NCI-H69 (cell line): ENCODE measurements around the gene ZNF646.

Experiments
- DNase-seq: peaks from one replicate; lab custom pipeline; 2025; lab: John Stamatoyannopoulos, UW

Gene ZNF646, protein sequence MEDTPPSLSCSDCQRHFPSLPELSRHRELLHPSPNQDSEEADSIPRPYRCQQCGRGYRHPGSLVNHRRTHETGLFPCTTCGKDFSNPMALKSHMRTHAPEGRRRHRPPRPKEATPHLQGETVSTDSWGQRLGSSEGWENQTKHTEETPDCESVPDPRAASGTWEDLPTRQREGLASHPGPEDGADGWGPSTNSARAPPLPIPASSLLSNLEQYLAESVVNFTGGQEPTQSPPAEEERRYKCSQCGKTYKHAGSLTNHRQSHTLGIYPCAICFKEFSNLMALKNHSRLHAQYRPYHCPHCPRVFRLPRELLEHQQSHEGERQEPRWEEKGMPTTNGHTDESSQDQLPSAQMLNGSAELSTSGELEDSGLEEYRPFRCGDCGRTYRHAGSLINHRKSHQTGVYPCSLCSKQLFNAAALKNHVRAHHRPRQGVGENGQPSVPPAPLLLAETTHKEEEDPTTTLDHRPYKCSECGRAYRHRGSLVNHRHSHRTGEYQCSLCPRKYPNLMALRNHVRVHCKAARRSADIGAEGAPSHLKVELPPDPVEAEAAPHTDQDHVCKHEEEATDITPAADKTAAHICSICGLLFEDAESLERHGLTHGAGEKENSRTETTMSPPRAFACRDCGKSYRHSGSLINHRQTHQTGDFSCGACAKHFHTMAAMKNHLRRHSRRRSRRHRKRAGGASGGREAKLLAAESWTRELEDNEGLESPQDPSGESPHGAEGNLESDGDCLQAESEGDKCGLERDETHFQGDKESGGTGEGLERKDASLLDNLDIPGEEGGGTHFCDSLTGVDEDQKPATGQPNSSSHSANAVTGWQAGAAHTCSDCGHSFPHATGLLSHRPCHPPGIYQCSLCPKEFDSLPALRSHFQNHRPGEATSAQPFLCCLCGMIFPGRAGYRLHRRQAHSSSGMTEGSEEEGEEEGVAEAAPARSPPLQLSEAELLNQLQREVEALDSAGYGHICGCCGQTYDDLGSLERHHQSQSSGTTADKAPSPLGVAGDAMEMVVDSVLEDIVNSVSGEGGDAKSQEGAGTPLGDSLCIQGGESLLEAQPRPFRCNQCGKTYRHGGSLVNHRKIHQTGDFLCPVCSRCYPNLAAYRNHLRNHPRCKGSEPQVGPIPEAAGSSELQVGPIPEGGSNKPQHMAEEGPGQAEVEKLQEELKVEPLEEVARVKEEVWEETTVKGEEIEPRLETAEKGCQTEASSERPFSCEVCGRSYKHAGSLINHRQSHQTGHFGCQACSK (N-terminal part only)

DNA sequence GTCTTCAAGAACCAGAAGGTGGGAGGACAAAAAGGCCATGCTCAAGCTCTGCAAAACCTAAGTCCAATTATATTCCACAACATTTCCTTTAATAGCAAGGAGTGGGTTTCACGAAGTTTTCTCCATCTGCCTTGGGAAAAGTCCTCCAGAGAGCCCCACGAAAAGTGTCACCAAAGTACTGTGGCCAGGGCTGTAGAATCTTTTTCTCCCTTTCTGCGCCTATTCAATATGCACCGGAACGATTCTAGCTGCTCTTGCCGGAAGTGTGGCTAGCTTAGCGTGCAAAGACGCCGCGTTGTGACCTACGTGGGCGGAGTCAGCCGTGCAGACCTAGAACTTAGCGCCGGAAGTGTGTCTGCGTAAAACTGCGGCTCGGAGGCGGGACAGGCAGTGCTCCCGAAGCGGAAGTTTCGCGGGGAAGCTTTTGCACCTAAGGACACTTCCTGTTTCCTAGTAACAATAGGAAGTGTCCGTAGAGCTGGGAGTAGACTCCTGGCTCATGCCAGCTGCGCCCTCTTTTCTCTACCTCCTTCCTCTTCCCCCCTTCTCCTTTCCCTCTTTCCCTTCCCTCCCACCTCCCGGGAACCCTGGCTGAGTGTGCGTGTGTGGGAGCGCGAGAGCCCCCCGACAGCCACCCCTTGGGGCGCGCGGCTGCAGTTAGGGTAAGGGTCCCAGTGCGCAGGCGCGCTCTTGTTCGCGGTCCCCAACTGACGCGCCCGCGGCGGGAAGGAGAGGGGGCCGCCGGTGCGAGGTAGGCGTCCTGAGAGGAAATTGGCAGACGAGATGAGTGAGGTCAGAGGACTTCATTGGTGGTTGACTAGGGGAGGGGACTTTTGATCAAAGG, at the start of gene ZNF646, which contains the start of gene ZNF668:
Gene ZNF646, plus strand, starts transcription at position 453 of the 844 bp plus-strand sequence. CDS start 1,903 bp downstream, outside the sequence.
Gene ZNF668, minus strand, starts transcription at position 271 of the 844 bp plus-strand sequence. CDS start 9,781 bp downstream, outside the sequence.
- DNase-seq = peak; percentile 100

DNA sequence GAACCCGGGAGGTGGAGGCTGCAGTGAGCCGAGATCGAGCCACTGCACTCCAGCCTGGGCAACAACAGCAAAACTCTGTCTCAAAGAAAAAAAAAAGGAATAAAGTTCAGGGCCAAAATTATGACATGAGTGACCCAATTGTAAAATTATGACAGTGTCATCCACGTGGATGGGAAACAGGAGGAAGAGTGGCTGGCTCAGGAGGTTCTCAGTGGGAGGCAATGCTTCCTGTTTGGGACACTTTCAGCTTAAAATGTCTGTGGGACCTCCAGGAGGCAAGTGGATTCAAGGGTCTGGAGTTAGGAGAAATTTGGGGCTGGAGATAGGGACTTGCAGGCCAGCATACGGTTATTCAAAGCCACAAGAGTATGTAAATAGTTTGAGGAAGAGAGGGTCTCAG, 48.9 kb upstream of the ZNF646 start:
- no peak for DNase-seq

DNA sequence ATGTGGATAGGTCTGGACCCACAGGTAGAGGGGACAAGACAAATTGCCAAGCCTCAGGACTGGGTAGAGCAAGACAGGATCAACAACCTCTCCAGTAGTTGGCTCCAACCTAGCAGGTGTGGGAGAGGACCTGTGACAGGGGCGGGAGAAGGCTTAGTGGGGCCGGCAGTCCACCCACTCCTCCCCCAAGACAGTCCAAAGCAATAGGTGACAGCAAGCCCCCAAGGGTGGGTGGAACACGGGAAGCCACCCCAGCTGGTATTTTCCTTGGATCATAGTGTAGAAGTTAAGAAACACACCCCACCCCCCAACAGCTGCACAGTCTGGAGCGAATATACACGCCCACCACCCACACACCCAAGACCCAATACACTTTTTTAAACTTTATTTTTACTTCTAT, 45.0 kb upstream of the ZNF646 start:
- no peak for DNase-seq

DNA sequence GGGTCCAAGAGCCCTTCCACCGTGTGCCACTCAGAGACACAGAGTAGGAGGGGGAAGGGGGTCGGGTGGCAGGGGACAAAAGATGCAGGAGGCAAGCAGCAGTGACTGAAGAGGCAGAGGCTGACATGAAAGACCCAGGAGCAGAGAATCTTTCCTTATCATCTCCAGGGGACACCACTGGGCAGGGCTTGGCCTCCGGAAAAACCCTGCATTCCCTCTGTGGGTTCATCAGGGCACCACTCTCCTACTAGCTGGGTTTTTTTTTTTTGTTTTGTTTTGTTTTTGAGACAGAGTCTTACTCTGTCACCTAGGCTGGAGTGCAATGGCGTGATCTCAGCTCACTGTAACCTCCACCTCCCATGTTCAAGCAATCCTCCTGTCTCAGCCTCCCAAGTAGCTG, 42.9 kb upstream of the ZNF646 start:
- DNase-seq = no peak

DNA sequence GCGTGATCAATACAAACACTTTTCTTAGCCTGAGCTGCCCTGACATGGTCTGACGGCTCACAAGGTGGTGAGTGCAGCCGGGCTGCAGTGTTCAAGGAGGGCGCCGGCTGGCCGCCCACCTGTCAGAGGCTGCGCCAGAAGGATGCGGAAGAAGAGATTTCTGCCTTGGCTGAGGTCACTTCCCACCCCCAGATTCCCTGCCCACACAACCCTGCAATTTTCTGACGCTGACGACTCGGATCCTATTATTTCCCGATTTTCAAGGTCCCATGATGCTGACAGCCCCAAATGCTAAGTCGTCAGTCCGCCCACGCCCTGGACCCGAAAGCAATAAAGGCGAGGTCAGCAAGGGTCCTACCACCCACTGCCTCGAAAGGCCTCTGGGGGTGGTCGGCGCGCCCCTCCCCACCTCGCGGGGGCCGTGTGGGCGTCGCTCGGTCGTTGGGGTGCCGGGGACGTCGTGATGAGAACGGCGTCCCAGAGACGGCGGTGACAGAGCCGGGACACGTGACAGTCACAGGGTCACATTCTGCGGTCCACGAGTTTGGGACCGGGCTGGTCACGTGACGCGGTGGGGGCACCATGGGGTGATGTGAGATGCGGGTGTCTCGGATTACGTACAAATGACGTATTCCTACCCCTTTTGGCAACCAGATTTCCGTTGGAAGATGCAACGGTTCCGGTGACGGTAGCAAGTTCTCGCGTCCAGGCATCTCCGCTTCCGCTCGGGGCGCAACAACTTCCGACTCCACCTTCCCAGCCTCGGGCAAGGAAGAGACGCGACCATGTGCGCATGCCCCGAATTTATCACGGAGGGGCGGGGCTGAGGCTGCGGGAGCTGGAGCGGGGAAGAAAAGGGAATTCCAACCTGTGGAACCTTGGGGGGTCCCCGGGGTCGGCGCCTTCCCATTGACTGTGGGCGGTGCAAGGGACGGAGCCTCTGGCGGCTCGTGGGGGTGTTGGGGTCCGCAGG, 41.2 kb upstream of the ZNF646 start, which contains the start of gene STX4:
Gene STX4, plus strand, starts transcription at position 823 of the 973 bp plus-strand sequence. CDS start 248 bp downstream, outside the sequence.
- peak; percentile 98 for DNase-seq

DNA sequence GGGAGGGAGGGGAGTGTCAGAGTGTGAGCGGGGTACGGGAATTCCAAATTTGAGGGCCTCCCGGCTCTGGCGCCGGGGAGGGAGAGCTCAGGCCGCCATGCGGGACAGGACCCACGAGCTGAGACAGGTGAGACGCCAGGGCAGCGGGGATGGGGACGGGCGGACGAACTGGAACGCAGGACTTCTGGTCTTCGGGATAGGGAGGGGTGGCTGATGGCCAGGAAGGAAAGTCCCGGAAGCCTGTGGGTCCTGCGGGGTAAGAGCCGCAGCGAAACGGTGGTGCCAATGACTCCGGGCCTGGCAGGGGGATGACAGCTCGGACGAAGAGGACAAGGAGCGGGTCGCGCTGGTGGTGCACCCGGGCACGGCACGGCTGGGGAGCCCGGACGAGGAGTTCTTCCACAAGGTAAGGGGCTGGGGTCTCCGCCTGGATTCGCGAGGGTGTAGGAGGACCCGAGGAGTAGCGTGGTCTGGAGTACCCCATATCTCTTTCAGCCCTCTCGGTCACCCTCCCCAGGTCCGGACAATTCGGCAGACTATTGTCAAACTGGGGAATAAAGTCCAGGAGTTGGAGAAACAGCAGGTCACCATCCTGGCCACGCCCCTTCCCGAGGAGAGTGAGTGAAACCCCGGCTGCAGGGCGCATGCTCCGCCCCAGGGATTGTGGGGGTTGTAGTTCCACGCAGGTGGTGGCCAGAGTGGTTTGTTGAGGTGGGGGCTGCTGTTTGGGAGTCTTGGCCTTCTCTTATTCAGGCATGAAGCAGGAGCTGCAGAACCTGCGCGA, 40.3 kb upstream of the ZNF646 start:
- DNase-seq = peak; percentile 88

DNA sequence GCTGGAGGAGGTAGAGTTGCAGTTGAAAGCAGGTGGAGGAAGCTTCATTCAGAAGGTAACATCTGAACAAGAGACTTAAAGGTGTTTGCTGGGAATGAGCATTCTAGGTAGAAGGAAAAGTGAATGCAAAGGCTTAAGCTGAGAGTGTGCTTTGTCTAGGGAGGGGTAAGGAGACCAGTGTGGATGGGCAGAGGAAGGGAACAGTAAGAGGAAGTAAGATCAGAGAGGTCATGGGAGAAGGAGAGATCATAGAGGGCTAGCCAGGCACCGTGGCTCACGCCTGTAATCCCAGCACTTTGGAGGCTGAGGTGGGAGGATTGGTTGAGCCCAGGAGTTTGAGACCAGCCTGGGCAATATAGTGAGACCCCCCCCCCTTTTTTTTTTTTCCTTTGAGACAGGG, 37.5 kb upstream of the ZNF646 start:
- DNase-seq = no peak

DNA sequence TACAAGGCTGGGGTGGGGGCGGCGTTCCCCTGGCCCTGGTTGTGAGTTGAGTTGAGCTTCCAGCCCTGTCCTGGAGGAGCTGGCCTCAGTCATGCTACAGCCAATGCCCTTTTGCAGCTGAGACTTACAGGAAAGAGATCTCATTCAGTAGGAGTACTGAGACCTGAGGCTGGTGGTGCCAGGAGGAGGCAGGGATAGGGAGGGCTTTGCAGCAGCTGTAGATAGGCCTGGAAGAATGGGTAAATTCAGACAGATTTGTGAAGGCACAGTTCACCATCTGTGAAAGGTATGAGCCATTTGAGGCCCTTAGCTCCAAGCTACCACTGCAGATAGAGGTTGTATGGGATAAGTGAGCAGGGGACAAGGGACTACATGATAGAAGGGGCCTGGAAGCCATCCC, 35.2 kb upstream of the ZNF646 start:
- no peak for DNase-seq

DNA sequence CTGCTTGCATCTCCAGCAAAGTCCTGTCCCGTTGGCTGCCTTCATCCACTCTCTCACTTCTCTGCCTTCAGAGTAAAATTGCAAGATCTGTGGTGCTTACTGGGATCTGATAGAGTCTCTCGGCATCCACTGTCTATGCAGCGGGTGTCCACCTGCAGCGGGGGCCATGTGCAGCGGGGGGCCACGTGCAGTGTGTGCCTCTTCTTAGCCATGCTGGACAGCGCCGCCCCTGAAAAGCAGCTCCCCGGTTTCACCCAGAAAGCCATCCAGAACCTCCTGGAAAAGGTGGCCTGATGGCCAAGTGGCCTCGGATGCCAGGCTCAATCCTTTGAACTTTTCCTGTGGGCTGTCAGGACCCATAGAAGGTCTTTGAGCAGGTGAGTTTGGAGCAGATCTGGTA, 31.4 kb upstream of the ZNF646 start:
- no peak for DNase-seq

DNA sequence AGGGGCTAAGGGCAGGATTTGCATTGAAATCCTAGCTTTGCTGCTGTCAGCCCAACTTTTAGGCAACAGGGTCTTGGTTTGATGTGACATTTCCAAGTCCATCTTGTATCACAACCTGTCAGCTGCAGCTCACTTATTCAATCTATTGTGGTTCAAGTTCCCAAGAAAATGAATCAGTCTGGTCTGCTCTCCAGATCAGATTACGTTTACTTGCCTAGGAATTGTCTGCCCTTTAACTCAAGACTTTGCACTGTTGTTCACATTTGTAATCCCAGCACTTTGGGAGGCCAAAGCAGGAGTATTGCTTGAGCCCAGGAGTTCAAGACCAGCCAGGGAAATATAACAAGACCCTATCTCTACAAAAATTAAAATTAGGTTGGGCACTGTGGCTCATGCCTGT, 30.9 kb upstream of the ZNF646 start:
- DNase-seq = no peak

DNA sequence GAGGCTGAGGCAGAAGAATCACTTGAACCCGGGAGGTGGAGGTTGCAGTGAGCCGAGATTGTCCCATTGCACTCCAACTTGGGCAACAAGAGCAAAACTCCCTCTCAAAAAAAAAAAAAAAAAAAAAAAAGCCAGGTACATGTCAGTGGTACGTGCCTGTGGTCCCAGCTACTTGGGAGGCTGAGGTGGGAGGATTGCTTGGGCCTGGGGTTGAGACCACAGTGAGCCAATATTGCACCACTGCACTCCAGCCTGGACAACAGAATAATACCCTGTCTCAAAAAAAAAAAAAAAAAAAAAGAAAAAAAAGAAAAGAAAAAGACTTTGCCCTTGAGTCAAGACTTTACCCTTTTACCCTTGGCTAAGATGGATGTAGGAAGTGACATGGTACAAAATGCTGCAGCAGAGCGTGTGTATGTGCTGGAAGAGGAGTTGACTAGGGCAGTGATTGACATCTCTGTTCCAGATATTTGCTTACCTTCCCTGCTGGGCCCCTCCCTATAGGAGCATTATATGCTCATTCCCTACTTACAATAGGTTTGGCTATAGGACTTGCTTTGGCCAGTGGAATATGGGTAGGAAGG, 30.2 kb upstream of the ZNF646 start:
- no peak for DNase-seq

DNA sequence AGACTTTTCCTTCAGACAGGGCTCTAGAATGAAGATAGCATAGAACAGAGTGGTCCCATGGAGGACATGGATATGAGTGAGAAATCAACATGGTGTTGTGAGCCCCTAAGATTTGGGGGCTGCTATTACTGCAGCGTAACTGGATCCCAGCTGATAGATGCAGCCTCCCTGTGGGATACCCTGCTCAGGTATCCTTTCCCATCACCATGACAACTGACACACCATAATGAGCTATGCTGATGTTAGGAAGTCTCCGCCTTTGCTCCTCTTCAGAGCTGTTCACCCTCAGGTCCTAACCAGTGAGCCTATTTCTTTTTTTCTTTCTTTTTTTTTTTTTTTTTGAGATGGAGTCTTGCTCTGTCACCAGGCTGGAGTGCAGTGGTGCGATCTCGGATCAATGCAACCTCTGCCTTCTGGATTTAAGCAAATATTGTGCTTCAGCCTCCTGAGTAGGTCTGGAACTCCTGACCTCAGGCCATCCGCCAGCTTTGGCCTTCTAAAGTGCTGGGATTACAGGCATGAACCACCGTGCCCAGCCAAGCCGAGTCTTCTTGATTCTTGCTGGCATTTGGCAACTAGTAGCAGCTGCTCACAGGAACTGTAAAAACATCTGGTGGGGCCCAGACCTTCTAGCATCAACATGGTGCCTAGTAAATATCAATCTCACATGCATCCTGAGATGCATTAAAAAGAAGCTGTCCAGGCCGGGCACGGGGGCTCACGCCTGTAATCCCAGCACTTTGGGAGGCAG, 23.8 kb upstream of the ZNF646 start:
- peak; percentile 40 for DNase-seq

DNA sequence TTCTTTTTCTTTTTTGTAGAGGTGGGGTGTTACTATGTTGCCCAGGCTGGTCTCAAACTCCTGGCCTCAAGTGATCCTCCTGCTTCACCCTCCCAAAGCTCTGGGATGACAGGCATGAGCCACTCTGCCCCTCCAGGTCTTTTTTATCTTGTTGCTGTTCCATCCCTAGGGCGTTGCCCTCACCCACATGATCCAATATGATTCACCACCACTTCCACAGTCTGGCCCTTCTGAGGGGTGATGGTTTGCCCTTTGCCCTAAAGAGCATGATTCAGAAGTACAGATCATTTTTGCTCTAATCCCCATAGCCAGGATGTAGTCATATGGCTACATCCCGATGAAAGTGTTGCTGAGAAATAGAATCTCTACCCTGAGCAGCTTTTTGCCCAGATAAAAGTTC, 22.1 kb upstream of the ZNF646 start:
- no peak for DNase-seq

DNA sequence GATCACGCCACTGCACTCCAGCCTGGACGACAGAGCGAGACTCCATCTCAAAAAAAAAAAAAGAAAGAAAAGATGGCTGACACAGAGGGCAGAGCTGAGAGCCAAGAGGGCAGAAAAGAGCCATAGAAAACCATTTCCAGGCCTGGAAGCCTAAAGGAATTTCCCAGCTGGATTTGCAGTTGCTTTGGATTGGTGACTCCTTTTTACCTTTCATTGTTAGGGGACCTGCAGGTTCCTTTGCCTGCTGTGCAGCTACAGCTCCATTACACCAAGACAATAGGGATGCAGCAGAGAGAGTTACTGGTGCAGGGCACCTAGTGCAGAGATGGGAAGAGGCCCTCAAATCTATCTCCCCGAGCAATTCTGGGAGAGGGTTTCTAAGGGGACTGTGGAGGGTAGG, 18.6 kb upstream of the ZNF646 start:
- DNase-seq = no peak

DNA sequence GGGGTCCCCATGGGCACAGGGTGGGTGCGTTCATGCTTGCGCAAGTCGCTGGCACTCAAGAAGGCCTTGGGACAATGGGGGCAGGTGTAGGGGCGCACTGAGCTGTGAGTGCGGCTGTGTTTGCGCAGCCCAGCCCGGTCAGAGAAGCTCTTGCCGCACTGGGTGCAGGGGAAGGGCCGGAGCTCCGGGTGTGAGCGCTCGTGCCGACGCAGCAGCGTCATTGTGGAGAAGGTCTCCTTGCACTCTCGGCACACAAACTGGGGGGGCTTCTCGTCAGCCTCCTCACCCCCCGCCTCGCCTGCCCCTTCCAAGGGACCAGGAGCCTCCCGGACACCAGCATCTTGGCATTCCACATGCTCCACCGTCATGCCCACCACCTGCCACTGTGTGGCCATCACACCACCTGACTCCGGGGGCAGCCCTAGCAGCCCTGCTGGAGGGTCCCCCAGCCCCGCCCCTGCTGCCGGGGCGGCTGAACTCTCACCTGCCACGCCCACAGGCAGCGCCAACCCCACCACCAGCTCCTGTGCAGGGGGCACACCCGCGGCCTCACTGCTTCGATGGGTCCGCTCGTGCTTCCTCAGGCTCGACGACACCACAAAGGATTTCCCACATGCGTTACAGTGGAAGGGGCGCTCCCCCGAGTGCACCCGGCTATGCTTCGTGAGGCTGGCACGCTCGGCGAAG, 13.0 kb upstream of the ZNF646 start:
- DNase-seq = no peak

DNA sequence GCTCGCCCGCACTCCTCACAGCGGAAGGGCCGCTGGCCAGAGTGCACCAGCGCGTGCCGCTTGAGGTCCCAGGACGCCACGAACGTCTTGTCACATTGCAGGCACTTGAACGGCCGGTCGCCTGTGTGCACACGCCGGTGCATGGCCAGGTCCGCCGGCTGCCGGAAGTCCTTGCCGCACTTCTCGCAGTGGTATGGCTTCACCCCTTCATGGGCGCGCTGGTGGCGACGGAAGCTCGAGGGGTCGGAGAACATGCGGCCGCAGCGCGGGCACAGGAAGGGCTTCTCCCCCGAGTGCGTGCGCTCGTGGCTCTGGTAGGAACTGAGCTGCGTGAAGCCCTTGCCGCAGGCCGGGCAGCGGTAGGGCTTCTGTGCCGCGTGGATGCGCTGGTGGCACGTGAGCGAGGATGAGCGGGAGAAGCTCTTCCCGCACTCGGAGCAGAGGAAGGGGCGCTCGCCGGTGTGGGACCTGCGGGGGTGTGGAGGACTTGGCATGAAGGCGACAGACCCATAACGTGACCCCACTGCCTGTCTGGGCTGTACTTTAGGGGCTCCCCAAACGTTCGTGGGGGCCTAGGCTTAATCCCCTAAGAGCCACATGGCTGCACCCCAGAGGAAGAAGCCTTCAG, 12.3 kb upstream of the ZNF646 start:
- no peak for DNase-seq

DNA sequence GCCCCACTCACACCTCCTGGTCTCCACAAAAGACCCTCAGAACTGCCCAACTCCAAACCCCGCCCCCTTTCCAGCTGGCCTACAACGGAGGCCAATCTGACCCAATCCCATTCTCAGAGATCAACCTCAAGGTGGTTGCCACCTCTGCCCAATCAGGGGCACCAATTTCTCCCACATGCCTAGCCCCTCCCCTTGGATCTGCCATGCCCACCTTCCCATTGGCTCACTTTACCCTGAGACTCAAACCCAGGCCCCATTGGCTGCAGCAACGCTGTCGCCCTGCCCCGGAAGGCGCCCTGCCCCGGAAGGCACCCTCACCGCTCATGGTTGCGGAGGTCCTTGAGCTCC, 10.8 kb upstream of the ZNF646 start:
- no peak for DNase-seq
